ENCODE measurements around the gene PCDHGB5.
"Not testable (repeated sequence)": the region's sequence is repeated elsewhere in the genome, so short reads cannot be mapped to it uniquely, and the experiment has no call there.

Gene PCDHGB5

GRCh38 chr5:141382469-141383294 lies 15.1 kb upstream of the PCDHGB5 start, which contains the start of gene PCDHGA7:
TSS of gene PCDHGA7 (plus strand) at chr5:141382742. CDS start at chr5:141382900, 158 bp downstream.
- no peak for DNase-seq

DNA sequence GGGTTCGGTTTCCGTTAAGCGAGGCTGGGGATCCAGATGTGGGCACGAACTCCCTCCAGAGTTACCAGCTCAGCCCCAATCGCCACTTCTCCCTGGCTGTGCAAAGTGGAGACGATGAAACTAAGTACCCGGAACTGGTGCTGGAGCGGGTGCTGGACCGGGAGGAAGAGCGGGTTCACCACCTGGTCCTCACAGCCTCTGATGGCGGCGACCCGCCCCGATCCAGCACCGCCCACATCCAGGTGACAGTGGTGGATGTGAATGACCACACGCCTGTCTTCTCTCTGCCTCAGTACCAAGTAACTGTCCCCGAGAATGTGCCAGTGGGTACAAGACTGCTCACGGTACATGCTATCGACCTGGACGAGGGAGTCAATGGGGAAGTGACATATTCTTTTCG lies 14.4 kb upstream of the PCDHGB5 start:
- DNase-seq, result no peak

- no peak for DNase-seq
Observed at GRCh38 chr5:141384471-141385267, 13.1 kb upstream of the PCDHGB5 start.

DNA sequence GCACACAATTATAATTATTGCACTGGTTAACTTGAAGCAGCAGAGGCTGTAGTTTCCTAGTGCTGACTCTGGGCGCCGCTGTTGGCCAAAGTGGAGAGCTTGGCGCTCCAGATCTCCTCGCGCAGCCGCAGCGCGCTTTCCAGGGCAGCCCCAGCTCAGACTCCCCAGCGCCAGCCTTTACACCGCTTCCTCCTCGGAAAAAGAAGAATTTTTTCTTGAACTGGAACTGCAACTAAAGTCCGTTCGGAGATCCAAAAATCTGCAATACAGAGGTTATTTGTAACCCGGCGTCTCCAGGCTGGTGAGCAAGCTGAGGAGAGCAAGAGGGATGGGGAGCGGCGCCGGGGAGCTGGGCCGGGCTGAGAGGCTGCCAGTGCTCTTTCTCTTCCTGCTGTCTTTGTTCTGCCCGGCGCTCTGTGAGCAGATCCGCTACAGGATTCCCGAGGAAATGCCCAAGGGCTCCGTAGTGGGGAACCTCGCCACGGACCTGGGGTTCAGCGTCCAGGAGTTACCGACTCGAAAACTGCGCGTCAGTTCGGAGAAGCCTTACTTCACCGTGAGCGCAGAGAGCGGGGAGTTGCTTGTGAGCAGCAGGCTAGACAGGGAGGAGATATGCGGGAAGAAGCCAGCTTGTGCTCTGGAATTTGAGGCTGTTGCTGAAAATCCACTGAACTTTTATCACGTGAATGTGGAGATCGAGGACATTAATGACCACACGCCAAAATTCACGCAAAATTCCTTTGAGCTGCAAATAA lies 10.0 kb upstream of the PCDHGB5 start, which contains the start of gene PCDHGB4:
TSS of gene PCDHGB4 (plus strand) at position 142 of the 755 bp plus-strand sequence. CDS start at position 329, 187 bp downstream.
- DNase-seq, result not testable (repeated sequence)

DNA sequence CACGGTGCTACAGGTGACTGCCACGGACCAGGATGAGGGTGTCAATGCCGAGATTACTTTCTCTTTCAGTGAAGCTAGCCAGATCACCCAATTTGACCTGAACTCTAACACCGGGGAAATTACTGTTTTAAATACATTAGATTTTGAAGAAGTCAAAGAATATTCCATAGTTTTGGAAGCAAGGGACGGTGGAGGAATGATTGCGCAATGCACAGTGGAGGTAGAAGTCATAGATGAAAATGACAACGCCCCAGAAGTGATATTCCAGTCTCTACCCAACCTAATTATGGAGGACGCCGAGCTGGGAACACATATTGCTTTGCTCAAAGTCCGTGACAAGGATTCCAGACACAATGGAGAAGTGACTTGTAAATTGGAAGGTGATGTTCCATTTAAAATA lies 9.1 kb upstream of the PCDHGB5 start:
- no peak for DNase-seq

DNA sequence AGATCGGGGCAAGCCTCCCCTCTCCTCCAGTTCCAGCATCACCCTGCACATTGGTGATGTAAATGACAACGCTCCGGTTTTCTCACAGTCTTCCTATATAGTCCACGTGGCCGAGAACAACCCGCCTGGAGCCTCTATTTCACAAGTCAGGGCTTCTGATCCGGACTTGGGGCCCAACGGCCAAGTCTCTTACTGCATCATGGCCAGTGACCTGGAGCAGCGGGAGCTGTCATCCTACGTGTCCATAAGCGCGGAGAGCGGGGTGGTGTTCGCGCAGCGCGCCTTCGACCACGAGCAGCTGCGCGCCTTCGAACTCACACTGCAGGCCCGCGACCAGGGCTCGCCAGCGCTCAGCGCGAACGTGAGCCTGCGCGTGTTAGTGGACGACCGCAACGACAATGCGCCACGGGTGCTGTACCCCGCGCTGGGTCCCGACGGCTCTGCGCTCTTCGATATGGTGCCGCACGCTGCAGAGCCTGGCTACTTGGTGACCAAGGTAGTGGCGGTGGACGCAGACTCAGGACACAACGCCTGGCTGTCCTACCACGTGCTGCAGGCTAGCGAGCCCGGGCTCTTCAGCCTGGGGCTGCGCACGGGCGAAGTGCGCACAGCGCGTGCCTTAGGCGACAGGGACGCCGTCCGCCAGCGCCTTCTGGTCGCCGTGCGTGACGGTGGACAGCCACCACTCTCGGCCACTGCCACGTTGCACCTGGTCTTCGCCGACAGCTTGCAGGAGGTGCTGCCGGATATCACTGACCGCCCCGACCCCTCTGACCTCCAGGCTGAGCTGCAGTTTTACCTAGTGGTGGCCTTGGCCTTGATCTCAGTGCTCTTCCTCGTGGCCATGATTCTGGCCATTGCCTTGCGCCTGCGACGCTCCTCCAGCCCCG lies 8.3 kb upstream of the PCDHGB5 start:
- DNase-seq, result no peak

DNA sequence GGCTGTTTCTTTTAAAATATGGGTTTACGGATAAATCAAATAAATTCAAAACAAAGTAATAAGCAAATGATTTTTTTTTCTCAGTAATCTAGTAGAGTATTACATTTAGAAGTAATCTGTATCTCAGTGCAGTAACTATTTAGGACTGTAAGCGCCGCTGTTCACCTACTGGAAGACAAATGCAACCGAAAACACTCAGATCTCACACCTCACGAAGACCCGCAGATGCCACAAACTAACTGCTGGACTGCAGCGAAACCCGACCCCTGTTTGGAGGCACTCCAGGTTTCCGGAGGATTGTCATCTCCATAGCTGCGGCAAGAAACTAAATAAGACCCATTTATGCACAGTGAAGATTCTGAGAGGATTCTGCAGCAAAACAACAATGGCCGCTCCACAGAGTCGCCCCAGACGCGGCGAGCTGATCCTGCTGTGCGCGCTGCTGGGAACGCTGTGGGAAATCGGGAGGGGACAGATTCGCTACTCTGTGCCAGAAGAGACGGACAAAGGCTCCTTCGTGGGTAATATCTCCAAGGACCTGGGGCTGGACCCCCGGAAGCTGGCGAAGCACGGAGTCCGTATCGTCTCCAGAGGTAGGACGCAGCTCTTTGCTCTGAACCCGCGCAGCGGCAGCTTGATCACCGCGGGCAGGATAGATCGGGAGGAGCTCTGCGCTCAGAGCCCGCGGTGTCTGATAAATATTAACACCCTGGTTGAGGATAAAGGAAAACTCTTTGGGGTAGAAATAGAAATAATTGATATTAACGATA lies 5.1 kb upstream of the PCDHGB5 start, which contains the start of gene PCDHGA8:
TSS of gene PCDHGA8 (plus strand) at position 205 of the 770 bp plus-strand sequence. CDS start at position 386, 181 bp downstream.
- DNase-seq, result no peak

DNA sequence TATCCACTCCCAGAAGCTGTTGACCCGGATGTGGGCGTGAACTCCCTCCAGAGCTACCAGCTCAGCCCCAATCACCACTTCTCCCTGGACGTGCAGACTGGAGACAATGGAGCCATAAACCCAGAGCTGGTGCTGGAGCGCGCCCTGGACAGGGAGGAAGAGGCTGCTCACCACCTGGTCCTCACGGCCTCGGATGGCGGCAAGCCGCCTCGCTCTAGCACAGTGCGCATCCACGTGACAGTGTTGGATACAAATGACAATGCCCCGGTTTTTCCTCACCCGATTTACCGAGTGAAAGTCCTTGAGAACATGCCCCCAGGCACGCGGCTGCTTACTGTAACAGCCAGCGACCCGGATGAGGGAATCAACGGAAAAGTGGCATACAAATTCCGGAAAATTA lies 4.5 kb upstream of the PCDHGB5 start:
- DNase-seq, result no peak

DNA sequence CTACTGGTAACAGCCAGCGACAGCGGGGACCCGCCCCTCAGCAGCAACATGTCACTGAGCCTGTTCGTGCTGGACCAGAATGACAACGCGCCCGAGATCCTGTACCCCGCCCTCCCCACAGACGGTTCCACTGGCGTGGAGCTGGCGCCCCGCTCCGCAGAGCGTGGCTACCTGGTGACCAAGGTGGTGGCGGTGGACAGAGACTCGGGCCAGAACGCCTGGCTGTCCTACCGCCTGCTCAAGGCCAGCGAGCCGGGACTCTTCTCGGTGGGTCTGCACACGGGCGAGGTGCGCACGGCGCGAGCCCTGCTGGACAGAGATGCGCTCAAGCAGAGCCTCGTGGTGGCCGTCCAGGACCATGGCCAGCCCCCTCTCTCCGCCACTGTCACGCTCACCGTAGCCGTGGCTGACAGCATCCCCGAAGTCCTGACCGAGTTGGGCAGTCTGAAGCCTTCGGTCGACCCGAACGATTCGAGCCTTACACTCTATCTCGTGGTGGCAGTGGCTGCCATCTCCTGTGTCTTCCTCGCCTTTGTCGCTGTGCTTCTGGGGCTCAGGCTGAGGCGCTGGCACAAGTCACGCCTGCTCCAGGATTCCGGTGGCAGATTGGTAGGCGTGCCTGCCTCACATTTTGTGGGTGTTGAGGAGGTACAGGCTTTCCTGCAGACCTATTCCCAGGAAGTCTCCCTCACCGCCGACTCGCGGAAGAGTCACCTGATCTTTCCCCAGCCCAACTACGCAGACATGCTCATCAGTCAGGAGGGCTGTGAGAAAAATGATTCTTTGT lies 3.2 kb upstream of the PCDHGB5 start:
- not testable (repeated sequence) for DNase-seq

DNA sequence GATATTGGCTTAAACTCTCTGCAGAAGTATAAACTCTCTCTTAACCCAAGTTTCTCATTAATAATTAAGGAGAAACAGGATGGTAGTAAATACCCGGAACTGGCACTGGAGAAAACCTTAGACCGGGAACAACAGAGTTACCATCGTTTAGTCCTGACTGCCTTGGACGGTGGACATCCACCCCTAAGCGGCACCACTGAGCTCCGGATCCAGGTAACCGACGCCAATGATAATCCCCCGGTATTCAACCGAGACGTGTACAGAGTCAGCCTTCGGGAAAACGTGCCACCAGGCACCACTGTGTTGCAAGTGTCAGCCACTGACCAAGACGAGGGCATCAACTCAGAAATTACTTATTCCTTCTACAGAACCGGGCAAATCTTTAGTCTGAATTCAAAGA lies 861 bp downstream of the PCDHGB5 start:
- DNase-seq, result no peak

DNA sequence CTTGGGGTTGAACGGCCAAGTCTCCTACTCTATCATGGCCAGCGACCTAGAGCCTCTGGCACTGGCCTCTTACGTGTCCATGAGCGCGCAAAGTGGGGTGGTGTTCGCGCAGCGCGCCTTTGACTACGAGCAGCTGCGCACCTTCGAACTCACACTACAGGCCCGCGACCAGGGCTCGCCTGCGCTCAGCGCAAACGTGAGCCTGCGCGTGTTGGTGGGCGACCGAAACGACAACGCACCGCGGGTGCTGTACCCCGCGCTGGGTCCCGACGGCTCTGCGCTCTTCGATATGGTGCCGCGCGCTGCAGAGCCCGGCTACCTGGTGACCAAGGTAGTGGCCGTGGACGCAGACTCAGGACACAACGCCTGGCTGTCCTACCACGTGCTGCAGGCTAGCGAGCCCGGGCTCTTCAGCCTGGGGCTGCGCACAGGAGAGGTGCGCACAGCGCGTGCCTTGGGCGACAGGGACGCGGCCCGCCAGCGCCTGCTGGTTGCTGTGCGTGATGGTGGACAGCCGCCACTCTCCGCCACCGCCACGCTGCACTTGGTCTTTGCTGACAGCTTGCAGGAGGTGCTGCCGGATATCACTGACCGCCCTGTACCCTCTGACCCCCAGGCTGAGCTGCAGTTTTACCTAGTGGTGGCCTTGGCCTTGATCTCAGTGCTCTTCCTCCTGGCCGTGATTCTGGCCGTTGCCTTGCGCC lies 2.0 kb downstream of the PCDHGB5 start:
- DNase-seq, result no peak

DNA sequence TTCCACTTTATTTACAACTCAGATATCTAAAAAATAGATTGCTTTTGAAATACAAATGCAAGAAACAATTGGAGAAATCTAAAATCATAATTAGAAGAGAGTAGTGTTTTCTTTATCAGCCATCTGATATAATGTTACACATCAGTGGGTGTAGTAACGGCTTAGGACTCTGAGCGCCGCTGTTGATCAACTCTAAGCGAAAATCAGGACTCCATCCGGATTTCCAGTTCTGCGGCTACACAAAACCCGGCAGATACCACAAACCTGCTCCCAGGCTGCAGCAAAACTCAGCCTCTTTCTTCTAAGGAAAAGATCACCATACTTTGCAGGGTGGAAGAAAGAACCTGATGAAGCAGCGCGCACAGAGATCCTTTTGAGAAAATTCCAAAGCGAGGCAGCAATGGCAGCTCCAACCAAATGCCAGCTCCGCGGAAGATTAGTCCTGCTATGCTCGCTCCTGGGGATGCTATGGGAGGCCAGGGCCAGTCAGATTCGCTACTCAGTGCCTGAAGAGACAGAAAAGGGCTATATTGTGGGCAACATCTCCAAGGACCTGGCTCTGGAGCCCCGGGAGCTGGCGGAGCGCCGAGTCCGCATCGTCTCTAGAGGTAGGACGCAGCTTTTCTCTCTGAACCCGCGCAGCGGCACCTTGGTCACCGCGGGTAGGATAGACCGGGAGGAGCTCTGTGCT lies 5.0 kb downstream of the PCDHGB5 start, which contains the start of gene PCDHGA9:
TSS of gene PCDHGA9 (plus strand) at position 226 of the 691 bp plus-strand sequence. CDS start at position 401, 175 bp downstream.
- no peak for DNase-seq

DNA sequence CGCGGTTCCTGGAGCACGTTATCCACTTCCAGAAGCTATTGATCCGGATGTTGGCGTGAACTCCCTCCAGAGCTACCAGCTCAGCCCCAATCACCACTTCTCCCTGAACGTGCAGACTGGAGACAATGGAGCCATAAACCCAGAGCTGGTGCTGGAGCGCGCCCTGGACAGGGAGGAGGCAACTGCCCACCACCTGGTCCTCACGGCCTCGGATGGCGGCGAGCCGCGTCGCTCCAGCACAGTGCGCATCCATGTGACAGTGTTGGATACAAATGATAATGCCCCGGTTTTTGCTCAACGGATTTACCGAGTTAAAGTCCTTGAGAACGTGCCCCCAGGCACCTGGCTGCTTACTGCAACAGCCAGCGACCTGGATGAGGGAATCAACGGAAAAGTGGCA lies 5.6 kb downstream of the PCDHGB5 start:
- DNase-seq, result no peak

GRCh38 chr5:141407790-141408505 lies 10.2 kb downstream of the PCDHGB5 start, which contains the start of gene PCDHGB6:
TSS of gene PCDHGB6 (plus strand) at chr5:141408021. CDS start at chr5:141408203, 182 bp downstream.
- not testable (repeated sequence) for DNase-seq

DNA sequence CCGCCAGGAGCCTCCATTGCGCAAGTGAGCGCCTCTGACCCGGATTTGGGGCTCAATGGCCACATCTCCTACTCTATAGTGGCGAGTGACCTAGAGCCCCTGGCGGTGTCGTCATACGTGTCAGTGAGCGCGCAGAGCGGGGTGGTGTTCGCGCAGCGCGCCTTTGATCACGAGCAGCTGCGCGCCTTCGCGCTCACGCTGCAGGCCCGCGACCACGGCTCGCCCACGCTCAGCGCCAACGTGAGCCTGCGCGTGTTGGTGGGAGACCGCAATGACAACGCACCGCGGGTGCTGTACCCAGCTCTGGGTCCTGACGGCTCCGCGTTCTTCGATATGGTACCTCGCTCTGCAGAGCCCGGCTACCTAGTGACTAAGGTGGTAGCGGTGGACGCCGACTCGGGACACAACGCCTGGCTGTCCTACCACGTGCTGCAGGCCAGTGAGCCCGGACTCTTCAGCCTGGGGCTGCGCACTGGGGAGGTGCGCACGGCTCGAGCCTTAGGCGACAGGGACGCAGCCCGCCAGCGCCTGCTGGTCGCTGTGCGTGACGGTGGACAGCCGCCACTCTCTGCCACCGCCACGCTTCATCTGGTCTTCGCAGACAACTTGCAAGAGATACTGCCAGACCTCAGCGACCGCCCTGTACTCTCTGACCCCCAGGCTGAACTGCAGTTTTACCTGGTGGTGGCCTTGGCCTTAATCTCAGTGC lies 12.0 kb downstream of the PCDHGB5 start:
- DNase-seq, result no peak

- no peak for DNase-seq
Observed at GRCh38 chr5:141411575-141411974, 13.8 kb downstream of the PCDHGB5 start.

Measured in activated CD4-positive, alpha-beta T cell treated with anti-CD3 and anti-CD28 coated beads, Interleukin-2, amount 50 U/mL, for 4 hours (primary cell).